HG02938 (cell line): ENCODE results near the gene AP3S2.
"Not testable (repeated sequence)": the region's sequence is repeated elsewhere in the genome, so short reads cannot be mapped to it uniquely, and the experiment has no call there.

Experiments used
- ATAC-seq: cut with Tn5 transposase; IDR thresholded peaks from one replicate; pipeline ENCODE4 v1.9.1; 2021; ENCODE audit warnings: mild to moderate bottlenecking, moderate library complexity; ENCODE audit not compliant: unreplicated experiment

The AP3S2 gene

GRCh38 chr15:89903858-89904130 is 10.0 kb upstream of the AP3S2 start:
- no peak for ATAC-seq

GRCh38 chr15:89903015-89903857 is 9.4 kb upstream of the AP3S2 start:
- ATAC-seq, result no peak

- no peak for ATAC-seq
Measured at GRCh38 chr15:89900849-89901248, 7.1 kb upstream of the AP3S2 start.

- no peak for ATAC-seq
Measured at GRCh38 chr15:89899951-89900567, 6.3 kb upstream of the AP3S2 start.

- ATAC-seq, result no peak
Measured at GRCh38 chr15:89899295-89899945, 5.6 kb upstream of the AP3S2 start.

GRCh38 chr15:89898614-89899294 is 5.0 kb upstream of the AP3S2 start:
- ATAC-seq, result peak; percentile 60

- no peak for ATAC-seq
Measured at GRCh38 chr15:89898146-89898545, 4.4 kb upstream of the AP3S2 start.

GRCh38 chr15:89893027-89893426 is 767 bp downstream of the AP3S2 start:
- ATAC-seq, result no peak

GRCh38 chr15:89888214-89888804 is 5.5 kb downstream of the AP3S2 start:
- ATAC-seq, result no peak

- ATAC-seq, result no peak
Measured at GRCh38 chr15:89885611-89886010, 8.2 kb downstream of the AP3S2 start.

- not testable (repeated sequence) for ATAC-seq
Measured at GRCh38 chr15:89885179-89885578, 8.6 kb downstream of the AP3S2 start.

- ATAC-seq, result no peak
Measured at GRCh38 chr15:89883518-89883917, 10.3 kb downstream of the AP3S2 start.

GRCh38 chr15:89880727-89881126 is 13.1 kb downstream of the AP3S2 start:
- no peak for ATAC-seq

- no peak for ATAC-seq
Measured at GRCh38 chr15:89878323-89878722, 15.5 kb downstream of the AP3S2 start.

GRCh38 chr15:89877083-89877425 is 16.7 kb downstream of the AP3S2 start:
- ATAC-seq, result no peak

GRCh38 chr15:89876396-89877082 is 17.3 kb downstream of the AP3S2 start:
- ATAC-seq, result no peak

- ATAC-seq, result no peak
Measured at GRCh38 chr15:89875741-89876140, 18.1 kb downstream of the AP3S2 start.

GRCh38 chr15:89874926-89875564 is 18.7 kb downstream of the AP3S2 start:
- ATAC-seq, result peak; percentile 77

GRCh38 chr15:89870688-89871288 is 23.0 kb downstream of the AP3S2 start:
- ATAC-seq, result no peak

GRCh38 chr15:89870006-89870405 is 23.8 kb downstream of the AP3S2 start:
- ATAC-seq, result no peak
